Endometrium (tissue), 2 donors: ENCODE measurements around the gene C3orf49.
A peak's percentile ranks its signal among the peaks of the same experiment; 100 is the strongest.

Source experiments
- FAIRE-seq: peaks from 2 replicates; lab custom pipeline; 2012; peaks lifted over from hg19 to GRCh38; lab: Jason Lieb, UNC
- donor health status: control.
- donor health status: control.

Gene C3orf49

DNA sequence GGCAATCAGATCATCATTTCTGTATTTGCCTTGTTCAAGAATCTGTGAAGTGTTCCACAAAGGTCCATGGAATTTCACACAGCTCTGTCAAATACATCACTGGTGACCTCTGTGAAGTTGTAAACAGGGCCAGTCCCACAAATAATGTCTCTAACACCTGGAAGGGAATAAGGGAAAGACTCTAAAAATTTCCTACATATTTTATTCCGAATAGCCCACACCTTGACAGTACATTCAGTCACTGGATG is at the start of gene C3orf49:
Gene C3orf49, plus strand, starts transcription at position 149 of the 248 bp plus-strand sequence. CDS start 173 bp downstream, outside the sequence.
- FAIRE-seq, result no peak

DNA sequence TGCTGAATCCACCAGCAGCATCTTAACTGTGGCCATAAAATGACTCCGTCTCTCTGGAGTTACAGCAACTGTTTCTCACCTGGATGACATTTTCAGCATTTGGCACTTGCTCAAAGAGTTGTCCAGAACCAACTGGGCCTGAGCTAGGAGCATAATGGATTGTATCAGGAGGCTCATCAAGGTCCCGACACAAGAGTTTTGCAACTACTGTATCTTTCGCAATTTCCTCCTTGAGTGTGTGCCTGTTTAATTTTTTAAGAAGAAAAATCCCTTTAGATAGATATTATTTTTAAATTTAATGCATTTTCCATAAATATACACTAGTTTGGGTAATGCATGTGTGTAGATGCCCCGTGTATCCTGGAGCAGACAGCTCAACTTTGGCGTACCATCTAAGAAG is 44.3 kb upstream of the C3orf49 start:
- no peak for FAIRE-seq

GRCh38 chr3:63779227-63779626 is 39.9 kb upstream of the C3orf49 start:
- no peak for FAIRE-seq

GRCh38 chr3:63791974-63792373 is 27.1 kb upstream of the C3orf49 start:
- peak; percentile 51 for FAIRE-seq

- FAIRE-seq, result no peak
These were observed 23.7 kb upstream of the C3orf49 start for GRCh38 chr3:63795438-63795837.

- FAIRE-seq, result no peak
These were observed 20.6 kb upstream of the C3orf49 start for GRCh38 chr3:63798544-63798943.

DNA sequence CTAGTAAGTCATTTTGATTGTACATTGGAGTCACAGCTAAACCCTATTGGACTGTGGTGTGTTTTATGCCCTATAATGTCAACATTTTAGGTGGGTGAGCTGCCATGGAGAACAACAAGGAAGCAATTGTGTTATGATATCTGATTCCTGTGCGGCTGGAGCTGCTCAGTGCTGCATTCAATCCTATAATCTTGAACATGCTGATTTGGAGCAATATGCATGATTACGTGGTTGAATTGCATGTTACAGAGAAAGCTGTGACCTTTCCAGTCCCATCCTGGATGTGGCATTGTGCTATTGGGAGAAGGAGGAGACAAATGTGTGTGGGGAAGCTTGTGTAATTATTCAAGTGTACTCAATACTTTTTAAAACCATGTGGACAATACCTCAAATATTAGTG is 20.1 kb upstream of the C3orf49 start:
- FAIRE-seq, result no peak

DNA sequence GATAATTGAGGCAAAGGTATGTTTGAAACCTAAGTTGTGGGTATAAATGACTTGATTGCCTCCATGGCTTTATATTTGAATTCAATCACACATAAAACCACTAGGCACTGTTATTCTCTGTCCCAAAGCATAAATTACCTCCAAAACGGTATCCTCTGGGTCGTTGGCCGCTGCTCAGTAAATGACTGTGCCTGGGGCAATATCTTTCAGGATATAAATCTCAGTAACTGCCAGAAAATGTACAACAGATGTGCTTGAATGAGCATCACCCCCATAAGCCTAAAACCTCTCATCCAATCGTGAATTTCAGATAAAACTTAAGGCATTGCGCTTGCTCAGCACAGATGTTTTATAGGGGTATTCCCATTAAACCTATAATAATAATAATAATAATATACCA is 19.0 kb upstream of the C3orf49 start:
- FAIRE-seq, result no peak

DNA sequence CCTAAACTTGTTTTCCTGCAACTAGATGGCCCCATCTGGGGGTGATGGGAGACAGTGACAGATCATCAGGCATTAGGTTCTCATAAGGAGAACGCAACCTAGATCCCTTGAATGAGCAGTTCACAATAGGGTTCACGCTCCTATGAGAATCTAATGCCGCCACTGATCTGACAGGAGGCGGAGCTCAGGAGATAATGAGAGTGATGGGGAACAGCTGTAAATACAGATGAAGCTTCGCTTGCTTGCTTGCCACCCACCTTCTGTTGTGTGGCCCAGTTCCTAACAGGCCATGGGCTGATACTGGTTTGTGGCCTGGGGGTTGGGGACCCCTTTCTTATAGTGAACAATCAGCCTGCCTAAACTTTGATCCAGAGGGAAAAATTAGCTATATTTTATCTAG is 15.2 kb upstream of the C3orf49 start:
- FAIRE-seq, result no peak

- no peak for FAIRE-seq
These were observed 11.0 kb upstream of the C3orf49 start for GRCh38 chr3:63807961-63808565.

DNA sequence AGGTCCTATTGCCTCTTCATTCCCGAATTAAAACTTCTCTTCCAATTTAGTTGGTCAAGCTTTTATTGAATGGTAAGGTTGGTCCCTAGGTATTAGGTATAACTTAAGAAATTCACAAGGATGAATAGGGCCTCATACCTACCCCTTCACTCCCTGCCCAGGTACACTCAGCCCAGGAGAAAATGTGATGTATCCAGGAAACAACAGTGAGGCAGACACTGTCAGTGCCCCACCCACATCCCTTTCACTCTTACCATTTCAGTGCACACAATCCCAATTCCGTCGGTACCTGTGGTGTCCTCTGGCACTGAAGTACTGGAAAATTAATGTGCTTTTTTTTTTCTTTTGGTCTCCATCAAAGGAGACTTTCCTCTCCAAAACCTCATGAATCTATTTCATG is 10.5 kb upstream of the C3orf49 start:
- FAIRE-seq, result no peak

DNA sequence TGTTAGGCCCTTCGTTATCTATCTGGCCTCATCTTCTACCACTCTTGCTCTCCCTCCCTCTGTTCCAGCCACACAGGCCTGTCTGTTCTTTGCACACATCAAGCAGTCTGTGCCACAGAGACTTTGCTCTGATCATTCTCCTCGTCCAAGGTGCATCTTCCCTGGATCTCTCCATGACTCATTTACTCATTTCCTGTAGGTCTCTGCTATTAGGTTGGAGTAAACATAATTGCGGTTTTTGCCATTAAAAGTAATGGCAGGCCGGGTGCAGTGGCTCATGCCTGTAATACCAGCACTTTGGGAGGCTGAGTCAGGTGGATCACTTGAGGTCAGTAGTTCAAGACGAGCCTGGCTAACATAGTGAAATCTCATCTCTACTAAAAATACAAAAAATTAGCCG is 9.5 kb upstream of the C3orf49 start:
- no peak for FAIRE-seq

DNA sequence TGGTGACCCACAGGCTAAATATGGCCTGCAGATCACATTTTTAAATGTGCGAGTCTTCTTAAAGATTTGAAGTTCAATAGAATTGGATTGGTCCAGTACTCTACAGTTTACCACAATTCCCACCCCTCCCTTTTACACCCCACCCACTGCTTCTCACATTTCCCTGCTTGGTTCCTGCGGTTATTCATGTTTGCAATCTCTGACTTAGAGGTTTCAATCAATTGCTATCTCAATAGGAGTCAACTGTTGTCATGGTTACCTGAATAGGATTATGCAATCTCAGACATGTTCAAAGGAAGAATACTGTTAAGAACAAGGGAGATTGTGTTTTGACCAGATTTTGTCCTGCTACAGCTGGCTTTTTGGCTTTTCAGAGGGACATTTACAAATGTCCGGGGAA is 4.9 kb upstream of the C3orf49 start:
- FAIRE-seq, result no peak

GRCh38 chr3:63817225-63817624 is 1.9 kb upstream of the C3orf49 start:
- no peak for FAIRE-seq

DNA sequence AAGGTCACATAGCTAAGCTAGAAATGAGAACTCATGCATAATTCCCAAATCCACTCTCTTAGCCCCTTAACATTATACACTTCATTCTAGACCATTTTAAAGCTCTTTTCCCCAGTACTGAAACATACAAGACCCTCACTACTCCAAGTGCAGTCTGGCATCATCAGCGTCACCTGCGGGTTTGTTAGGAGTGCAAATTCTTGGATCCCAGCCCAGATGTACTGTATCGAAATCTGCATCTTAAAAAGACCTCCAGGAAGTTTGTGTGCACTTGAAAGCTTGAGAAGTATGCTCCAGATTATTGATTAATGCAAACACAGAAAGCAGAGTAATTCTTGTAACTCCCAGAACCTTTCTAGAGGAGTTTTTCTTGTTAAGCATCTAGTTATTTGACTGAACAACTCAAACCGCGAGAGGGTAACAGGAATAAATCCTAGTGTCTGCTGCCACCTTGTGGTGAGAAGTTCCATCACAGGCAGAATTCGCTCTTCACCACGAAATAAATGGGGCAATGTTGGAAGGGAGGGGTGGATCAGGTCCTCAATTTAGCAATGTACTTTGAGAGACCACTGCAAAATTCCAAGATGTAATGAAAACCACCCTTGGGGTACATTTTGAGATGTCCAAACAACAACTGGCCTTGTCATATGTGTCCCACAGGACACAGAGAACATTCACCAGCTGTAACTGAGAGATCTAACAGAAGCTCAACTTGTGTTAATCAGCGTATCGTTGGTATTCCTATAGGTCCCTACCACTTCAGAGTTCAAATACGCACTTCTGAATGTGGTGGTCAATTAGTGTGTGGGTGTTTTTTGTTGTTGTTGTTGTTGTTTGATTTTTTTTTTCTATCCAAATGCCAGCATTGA is 583 bp upstream of the C3orf49 start:
- FAIRE-seq, result peak; percentile 87

- FAIRE-seq, result no peak
These were observed 5.2 kb downstream of the C3orf49 start for GRCh38 chr3:63824309-63824708.

GRCh38 chr3:63830526-63830925 is 11.4 kb downstream of the C3orf49 start:
- FAIRE-seq, result no peak

DNA sequence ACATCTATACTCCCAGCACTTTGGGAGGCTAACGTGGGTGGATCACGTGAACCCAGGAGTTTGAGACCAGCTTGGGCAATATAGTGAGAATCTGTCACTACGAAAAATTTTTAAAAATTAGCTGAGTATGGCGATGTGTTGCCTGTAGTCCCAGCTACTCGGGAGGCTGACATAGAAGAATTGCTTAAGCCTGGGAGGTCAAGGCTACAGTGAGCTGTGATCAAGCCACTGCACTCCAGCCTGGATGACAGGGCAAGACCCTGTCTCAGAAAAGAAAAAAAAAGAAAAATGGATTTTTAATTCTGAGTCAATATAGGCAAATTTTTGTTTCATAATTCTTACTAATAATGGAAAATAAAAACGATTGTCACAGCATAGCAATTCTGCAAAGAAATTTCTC is 13.3 kb downstream of the C3orf49 start:
- no peak for FAIRE-seq

GRCh38 chr3:63841704-63842103 is 22.6 kb downstream of the C3orf49 start:
- FAIRE-seq, result no peak

DNA sequence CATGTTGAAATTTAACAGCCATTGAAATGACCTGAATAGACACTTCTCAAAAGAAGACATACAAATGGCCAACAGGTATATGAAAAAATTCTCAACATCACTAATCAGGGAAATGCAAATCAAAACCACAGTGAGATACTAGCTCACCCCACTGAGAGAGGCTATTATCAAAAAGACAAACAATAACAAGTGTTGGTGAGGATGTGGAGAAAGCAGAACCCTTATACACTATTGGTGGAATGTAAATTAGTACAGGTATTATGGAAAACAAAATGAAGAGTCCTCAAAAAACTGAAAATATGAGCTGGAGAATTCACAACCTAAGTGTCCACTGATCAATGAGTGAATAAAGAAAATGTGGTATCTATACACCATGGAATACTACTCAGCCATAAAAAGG is 23.0 kb downstream of the C3orf49 start:
- FAIRE-seq, result no peak

GRCh38 chr3:63845215-63845614 is 26.1 kb downstream of the C3orf49 start:
- FAIRE-seq, result no peak

DNA sequence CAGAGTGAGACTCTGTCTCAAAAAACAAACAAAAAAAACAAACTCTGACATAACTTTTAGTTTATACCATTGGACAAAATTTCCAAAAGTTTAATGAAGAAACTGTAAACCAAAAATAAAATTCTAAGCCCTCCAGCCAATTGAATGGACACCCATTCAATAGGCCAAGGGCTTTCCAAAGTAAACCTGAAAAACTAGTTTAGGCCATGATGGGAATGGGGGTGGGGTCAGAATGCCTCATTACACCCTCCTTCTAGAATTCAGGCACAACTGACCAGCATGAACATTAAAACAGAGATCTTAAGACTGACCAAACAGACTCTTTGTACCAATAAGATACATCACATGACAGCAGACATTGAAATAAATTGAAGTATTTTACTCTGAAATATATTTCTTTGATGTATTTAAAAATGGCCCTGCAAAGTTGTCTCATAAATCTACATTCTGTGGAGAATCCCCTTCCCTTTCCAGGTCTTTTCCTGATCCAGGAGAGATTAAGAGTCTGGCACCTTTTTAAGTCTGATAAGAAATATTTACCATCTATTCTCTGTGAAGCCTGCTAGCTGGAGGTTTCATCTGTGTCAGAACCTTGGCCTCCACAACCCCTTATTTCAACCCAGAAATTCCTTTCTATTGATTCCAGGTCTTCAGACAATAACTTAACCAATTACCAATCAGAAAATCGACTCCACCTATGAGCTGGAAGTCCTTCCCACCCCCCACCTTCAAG is 28.8 kb downstream of the C3orf49 start:
- FAIRE-seq, result no peak

DNA sequence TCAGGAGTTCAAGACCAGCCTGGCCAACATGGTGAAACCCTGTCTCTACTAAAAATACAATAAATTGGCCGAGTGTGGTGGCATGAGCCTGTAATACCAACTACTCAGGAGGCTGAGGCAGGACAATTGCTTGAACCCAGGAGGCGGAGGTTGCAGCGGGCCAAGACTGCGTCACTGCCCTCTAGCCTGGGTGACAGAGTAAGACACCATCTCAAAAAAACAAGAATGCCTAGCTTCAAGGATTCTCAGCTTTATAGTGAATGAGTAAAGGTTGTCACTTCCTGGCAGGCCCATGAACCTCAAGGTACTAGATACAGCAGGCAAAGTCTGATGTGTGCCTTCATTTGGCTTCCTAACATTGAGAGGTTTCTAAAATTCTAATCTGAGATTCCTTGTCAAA is 30.1 kb downstream of the C3orf49 start:
- FAIRE-seq, result no peak
